ENCODE data around the gene CCDC30.

DNA sequence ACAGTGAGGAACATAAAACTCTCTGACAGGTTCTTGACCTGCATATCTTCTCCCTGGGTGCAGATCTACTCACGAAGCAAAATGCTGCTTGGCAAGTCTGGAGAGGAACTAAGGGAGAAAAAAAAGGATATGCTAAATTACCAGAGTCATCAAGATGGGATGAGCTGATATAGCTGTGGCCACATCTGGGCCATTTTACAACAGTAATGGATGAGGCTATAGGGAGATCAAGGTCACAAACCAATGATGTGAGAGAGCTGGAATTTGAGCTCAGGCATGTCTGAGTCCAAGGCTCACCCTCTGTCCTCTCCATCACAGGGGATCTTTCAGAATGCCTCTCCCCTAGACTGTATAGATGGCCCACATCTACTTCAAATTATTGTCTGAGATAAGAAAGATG lies 33.5 kb upstream of the CCDC30 start:
- no peak for TF ChIP-seq CTCF (IDR thresholded peaks at IDR 0.05)
- no peak for TF ChIP-seq POLR2A (IDR thresholded peaks at IDR 0.05)

All from thyroid gland (tissue), 4 donors.